HepG2 (cell line): Measurements from ENCODE around the gene GLIS1.

ENCODE experiments used
- CBX5 ChIP-seq: sonication (generic); formaldehyde crosslinking; IDR thresholded peaks from 2 replicates; pipeline ENCODE4 v1.4.0; 2020; ENCODE audit warnings: missing genetic modification reagents, borderline replicate concordance
- HHEX ChIP-seq: IDR thresholded peaks from 2 replicates; pipeline ENCODE4 v1.6.1; 2016; ENCODE audit warnings: control low read depth
- ZKSCAN1 ChIP-seq: fragments of 150-350 bp; IDR thresholded peaks from 2 replicates; pipeline ENCODE4 v1.6.1; 2014; ENCODE audit warnings: low read length
- TF ChIP-seq, protein P1 (sequence below): sonication (generic); formaldehyde crosslinking; IDR thresholded peaks from 2 replicates; pipeline ENCODE4 v1.5.0; 2020; ENCODE audit warnings: mild to moderate bottlenecking, missing genetic modification reagents, moderate library complexity
- TF ChIP-seq, protein P2 (sequence below): sonication (generic); formaldehyde crosslinking; IDR thresholded peaks from 2 replicates; pipeline ENCODE4 v1.8.0; 2022; ENCODE audit warnings: low read depth, missing genetic modification reagents
- TF ChIP-seq, protein P3 (sequence below): sonication (generic); formaldehyde crosslinking; IDR thresholded peaks from 2 replicates; pipeline ENCODE4 v1.9.0; 2021; ENCODE audit warnings: missing genetic modification reagents, borderline replicate concordance
- TF ChIP-seq, protein P4 (sequence below): IDR thresholded peaks from 2 replicates; pipeline ENCODE4 v1.6.1; 2012; ENCODE audit warnings: inconsistent platforms

GRCh38 chr1:53580009-53580400 is 159.0 kb downstream of the GLIS1 start:
- TF ChIP-seq, protein P1, sequence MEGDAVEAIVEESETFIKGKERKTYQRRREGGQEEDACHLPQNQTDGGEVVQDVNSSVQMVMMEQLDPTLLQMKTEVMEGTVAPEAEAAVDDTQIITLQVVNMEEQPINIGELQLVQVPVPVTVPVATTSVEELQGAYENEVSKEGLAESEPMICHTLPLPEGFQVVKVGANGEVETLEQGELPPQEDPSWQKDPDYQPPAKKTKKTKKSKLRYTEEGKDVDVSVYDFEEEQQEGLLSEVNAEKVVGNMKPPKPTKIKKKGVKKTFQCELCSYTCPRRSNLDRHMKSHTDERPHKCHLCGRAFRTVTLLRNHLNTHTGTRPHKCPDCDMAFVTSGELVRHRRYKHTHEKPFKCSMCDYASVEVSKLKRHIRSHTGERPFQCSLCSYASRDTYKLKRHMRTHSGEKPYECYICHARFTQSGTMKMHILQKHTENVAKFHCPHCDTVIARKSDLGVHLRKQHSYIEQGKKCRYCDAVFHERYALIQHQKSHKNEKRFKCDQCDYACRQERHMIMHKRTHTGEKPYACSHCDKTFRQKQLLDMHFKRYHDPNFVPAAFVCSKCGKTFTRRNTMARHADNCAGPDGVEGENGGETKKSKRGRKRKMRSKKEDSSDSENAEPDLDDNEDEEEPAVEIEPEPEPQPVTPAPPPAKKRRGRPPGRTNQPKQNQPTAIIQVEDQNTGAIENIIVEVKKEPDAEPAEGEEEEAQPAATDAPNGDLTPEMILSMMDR (CRISPR knock-in tag): no peak
- TF ChIP-seq HHEX: no peak
- TF ChIP-seq, protein P2, sequence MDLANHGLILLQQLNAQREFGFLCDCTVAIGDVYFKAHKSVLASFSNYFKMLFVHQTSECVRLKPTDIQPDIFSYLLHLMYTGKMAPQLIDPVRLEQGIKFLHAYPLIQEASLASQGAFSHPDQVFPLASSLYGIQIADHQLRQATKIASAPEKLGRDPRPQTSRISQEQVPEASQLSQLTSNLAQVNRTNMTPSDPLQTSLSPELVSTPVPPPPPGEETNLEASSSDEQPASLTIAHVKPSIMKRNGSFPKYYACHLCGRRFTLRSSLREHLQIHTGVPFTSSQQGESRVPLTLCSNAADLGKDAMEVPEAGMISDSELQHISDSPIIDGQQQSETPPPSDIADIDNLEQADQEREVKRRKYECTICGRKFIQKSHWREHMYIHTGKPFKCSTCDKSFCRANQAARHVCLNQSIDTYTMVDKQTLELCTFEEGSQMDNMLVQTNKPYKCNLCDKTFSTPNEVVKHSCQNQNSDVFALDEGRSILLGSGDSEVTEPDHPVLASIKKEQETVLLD (CRISPR knock-in tag): no peak
- TF ChIP-seq, protein P3, sequence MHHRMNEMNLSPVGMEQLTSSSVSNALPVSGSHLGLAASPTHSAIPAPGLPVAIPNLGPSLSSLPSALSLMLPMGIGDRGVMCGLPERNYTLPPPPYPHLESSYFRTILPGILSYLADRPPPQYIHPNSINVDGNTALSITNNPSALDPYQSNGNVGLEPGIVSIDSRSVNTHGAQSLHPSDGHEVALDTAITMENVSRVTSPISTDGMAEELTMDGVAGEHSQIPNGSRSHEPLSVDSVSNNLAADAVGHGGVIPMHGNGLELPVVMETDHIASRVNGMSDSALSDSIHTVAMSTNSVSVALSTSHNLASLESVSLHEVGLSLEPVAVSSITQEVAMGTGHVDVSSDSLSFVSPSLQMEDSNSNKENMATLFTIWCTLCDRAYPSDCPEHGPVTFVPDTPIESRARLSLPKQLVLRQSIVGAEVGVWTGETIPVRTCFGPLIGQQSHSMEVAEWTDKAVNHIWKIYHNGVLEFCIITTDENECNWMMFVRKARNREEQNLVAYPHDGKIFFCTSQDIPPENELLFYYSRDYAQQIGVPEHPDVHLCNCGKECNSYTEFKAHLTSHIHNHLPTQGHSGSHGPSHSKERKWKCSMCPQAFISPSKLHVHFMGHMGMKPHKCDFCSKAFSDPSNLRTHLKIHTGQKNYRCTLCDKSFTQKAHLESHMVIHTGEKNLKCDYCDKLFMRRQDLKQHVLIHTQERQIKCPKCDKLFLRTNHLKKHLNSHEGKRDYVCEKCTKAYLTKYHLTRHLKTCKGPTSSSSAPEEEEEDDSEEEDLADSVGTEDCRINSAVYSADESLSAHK (CRISPR knock-in tag): no peak
- no peak for TF ChIP-seq ZKSCAN1
- TF ChIP-seq, protein P4, sequence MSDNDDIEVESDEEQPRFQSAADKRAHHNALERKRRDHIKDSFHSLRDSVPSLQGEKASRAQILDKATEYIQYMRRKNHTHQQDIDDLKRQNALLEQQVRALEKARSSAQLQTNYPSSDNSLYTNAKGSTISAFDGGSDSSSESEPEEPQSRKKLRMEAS: no peak
- TF ChIP-seq CBX5 (CRISPR knock-in tag): no peak
